ENCODE data around the gene PRX.

Gene PRX

GRCh38 chr19:40421993-40422747 lies 9.0 kb upstream of the PRX start:
- no peaks in the 10 kb centered on the region for H3K36me3 Mint-ChIP-seq
- ATAC-seq, result no peak
- no peaks in the 10 kb centered on the region for H3K9me3 Mint-ChIP-seq
- peaks cover 32% of the 10 kb centered on the region for H3K4me1 Mint-ChIP-seq
- no peaks in the 10 kb centered on the region for H3K27me3 Mint-ChIP-seq
- H3K4me3 Mint-ChIP-seq, result no peak overlapping the region
- peak overlapping the region; percentile 22 for H3K27ac Mint-ChIP-seq

GRCh38 chr19:40420766-40421765 lies 7.9 kb upstream of the PRX start:
- Mint-ChIP-seq H3K4me3 (peak overlapping the region; percentile 84), H3K4me1 (peaks cover 33% of the 10 kb centered on the region), H3K36me3 (no peaks in the 10 kb centered on the region), H3K9me3 (no peaks in the 10 kb centered on the region), H3K27ac (peak overlapping the region; percentile 89), H3K27me3 (no peaks in the 10 kb centered on the region)
- ATAC-seq, result peak; percentile 72

DNA sequence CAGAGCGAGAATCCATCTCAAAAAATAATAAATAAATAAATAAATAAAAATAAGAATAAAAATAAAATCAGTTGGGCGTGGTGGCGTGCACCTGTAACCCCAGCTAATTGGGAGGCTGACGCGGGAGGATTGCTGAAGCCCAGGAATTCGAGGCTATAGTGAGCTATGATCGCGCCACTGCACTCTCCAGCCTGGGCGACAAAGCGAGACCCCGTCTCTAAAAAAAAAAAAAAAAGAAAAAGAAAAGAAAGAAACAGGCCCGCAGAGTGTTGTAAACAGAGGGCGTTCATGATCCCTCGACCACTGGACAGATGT lies 7.2 kb upstream of the PRX start:
- Mint-ChIP-seq H3K27ac (peak overlapping the region; percentile 89), H3K9me3 (no peaks in the 10 kb centered on the region), H3K27me3 (no peaks in the 10 kb centered on the region), H3K36me3 (no peaks in the 10 kb centered on the region), H3K4me3 (peak overlapping the region; percentile 84), H3K4me1 (peaks cover 32% of the 10 kb centered on the region)
- no peak for ATAC-seq

DNA sequence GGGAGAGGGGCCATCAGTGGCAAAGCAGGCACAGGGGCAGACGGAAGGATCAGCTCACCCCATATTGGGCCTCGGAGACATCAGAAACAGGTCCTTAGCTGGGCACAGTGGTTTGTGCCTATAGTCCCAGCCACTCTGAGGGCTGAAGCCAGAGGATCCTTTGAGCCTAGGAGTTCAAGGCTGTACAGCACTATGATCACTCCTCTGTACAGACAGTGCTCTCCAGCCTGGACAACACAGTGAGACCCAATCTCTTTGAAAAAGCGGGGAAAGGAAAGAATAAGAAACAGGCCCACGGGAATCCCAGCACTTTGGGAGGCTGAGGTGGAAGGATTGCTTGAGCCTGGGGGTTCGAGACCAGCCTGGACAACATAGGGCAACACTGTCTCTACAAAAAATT lies 6.6 kb upstream of the PRX start:
- Mint-ChIP-seq H3K27me3 (no peaks in the 10 kb centered on the region), H3K9me3 (no peaks in the 10 kb centered on the region), H3K27ac (no peak overlapping the region), H3K4me3 (peak overlapping the region; percentile 14), H3K4me1 (peaks cover 29% of the 10 kb centered on the region), H3K36me3 (no peaks in the 10 kb centered on the region)
- ATAC-seq, result no peak

DNA sequence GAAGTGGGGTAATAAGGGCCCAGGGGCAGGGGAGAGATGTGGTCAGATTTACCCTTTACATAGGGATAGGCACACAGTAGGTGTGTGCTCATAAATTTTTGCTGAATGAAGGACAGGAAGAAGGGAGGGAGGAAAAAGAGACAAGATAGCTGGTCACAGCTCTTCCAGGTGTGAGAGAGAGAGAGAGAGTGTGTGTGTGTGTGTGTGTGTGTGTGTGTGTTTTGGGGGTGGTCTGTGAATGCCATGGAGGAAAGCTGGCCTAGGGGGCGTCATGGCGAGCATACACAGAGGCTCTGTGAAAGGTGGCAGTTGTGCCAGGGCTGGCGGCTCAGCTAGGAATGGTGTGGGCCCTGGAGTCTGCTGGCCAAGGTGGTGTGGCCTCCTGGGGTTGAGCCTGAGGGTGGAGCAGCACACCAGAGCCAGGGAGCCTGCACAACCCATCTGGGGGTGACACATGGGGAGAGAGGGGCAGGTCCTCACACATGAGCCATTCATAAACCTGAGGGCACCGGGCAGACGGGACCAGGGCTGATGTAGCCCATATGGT lies 6.0 kb upstream of the PRX start:
- no peak for ATAC-seq
- no peaks in the 10 kb centered on the region for H3K9me3 Mint-ChIP-seq
- no peaks in the 10 kb centered on the region for H3K36me3 Mint-ChIP-seq
- H3K4me1 Mint-ChIP-seq, result peaks cover 23% of the 10 kb centered on the region
- no peaks in the 10 kb centered on the region for H3K27me3 Mint-ChIP-seq
- H3K4me3 Mint-ChIP-seq, result no peak overlapping the region
- H3K27ac Mint-ChIP-seq, result no peak overlapping the region

DNA sequence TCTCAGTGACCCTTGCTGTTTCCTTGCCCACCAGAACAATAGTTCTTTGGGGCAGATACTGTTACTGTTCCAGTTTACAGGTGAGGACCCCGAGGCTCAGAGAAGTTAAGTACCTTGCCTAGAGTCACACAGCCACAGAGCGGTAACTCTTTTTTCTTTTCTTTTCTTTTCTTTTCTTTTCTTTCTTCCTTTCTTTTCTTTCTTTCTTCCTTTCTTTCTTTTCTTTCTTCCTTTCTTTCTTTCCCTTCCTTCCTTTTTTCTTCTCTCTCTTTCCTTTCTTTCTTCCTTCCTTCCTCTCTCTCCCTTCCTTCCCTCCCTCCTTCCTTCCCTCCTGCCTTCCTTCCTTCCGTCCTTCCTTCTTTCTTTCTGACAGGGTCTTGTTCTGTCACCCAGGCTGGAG lies 4.9 kb upstream of the PRX start:
- H3K27me3 Mint-ChIP-seq, result no peaks in the 10 kb centered on the region
- no peaks in the 10 kb centered on the region for H3K9me3 Mint-ChIP-seq
- H3K36me3 Mint-ChIP-seq, result no peaks in the 10 kb centered on the region
- peaks cover 19% of the 10 kb centered on the region for H3K4me1 Mint-ChIP-seq
- H3K4me3 Mint-ChIP-seq, result no peak overlapping the region
- ATAC-seq, result no peak
- peak overlapping the region; percentile 51 for H3K27ac Mint-ChIP-seq

GRCh38 chr19:40417643-40417981 lies 4.4 kb upstream of the PRX start:
- H3K27me3 Mint-ChIP-seq, result no peaks in the 10 kb centered on the region
- no peaks in the 10 kb centered on the region for H3K36me3 Mint-ChIP-seq
- H3K4me3 Mint-ChIP-seq, result no peak overlapping the region
- peak overlapping the region; percentile 51 for H3K27ac Mint-ChIP-seq
- no peak for ATAC-seq
- no peaks in the 10 kb centered on the region for H3K9me3 Mint-ChIP-seq
- peaks cover 19% of the 10 kb centered on the region for H3K4me1 Mint-ChIP-seq

DNA sequence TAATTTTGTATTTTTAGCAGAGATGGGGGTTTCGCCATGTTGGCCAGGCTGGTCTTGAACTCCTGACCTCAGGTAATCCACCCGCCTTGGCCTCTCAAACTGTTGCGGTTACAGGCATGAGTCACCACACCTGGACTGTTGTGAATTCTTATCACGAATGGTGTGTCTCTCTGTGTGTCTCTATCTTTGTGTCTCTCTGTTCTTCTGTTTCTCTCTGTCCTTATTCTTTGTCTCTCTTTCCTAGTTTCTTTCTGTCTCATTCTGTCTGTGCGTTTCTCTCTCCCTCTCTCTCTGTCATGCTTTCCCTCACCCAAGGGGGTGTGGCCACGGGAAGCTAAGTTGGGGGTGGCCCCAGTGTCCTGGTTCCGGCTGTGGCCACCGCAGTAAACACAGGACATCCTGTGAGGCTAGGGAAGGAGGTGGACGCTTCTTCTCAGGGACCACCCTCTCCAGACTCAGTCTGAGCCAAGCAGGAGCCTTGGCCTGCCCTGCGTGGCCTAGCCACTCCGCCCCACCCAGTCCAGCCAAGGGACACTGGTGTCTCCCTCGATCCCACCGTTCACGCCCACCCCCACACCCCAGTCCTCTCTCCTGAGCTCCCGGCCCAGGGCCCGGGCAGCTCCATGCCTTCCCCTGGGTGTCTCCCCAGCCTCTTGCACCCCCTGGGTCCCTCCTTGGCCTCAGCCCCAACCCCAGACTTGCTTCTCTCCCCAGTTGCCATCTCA lies 3.9 kb upstream of the PRX start:
- no peak overlapping the region for H3K4me3 Mint-ChIP-seq
- no peaks in the 10 kb centered on the region for H3K27me3 Mint-ChIP-seq
- peaks cover 19% of the 10 kb centered on the region for H3K4me1 Mint-ChIP-seq
- H3K9me3 Mint-ChIP-seq, result no peaks in the 10 kb centered on the region
- ATAC-seq, result no peak
- peak overlapping the region; percentile 51 for H3K27ac Mint-ChIP-seq
- no peaks in the 10 kb centered on the region for H3K36me3 Mint-ChIP-seq

DNA sequence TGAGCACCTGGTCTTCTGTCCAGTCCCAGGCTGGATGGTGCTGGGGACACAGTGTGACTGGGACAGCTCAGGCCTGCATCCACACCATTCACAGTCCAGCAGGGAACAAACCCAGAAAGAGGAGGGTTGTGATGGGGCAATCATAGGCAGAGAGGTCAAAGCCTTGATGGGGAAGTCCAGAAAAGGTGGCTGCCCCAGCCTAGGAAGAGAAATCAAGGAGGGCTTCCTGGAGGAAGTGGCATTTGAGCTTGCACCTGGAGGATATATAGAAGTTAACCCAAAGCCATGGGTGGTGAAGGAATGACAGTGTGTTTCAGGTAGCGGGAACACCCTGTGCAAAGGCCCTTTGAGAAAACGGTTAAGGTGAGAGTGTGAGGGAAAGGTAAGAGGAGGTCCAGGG lies 2.6 kb upstream of the PRX start:
- Mint-ChIP-seq H3K9me3 (no peaks in the 10 kb centered on the region), H3K4me1 (peaks cover 32% of the 10 kb centered on the region), H3K27me3 (no peaks in the 10 kb centered on the region), H3K4me3 (no peak overlapping the region), H3K27ac (no peak overlapping the region), H3K36me3 (no peaks in the 10 kb centered on the region)
- ATAC-seq, result no peak

- H3K4me1 Mint-ChIP-seq, result peaks cover 40% of the 10 kb centered on the region
- no peaks in the 10 kb centered on the region for H3K9me3 Mint-ChIP-seq
- H3K36me3 Mint-ChIP-seq, result no peaks in the 10 kb centered on the region
- no peaks in the 10 kb centered on the region for H3K27me3 Mint-ChIP-seq
- no peak overlapping the region for H3K4me3 Mint-ChIP-seq
- no peak for ATAC-seq
- H3K27ac Mint-ChIP-seq, result peak overlapping the region; percentile 21
Measured at GRCh38 chr19:40414542-40415535, 1.7 kb upstream of the PRX start.

GRCh38 chr19:40412866-40413265 lies 312 bp downstream of the PRX start:
- H3K27ac Mint-ChIP-seq, result no peak overlapping the region
- peaks cover 43% of the 10 kb centered on the region for H3K4me1 Mint-ChIP-seq
- no peaks in the 10 kb centered on the region for H3K9me3 Mint-ChIP-seq
- H3K4me3 Mint-ChIP-seq, result no peak overlapping the region
- H3K36me3 Mint-ChIP-seq, result no peaks in the 10 kb centered on the region
- no peaks in the 10 kb centered on the region for H3K27me3 Mint-ChIP-seq
- no peak for ATAC-seq

DNA sequence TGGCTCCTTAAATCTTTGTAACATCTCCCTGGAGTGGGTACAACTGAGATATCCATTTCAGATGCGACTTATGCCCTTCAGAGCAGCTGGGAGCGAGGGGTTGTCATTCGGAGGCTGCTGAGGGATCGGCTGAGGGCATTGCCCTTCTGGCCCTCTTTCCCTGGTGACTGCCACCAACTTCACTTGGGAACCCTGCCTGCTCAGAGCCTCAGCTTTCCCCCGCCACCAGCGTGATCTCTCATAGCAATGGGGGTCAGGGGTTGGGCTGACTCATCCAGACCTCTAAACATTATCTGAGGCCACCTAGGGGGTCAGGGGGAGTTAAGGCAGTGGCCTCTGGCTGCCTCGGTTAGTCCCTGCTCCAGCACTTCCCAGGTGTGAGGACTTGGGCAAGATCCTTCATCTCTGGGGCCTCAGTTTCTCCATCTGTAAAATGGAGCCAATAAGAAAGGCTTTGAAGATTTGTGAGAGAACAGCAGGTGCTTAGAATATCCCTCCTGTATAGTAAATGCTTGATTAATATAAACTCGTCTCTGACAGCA lies 1.1 kb downstream of the PRX start:
- no peaks in the 10 kb centered on the region for H3K36me3 Mint-ChIP-seq
- no peaks in the 10 kb centered on the region for H3K27me3 Mint-ChIP-seq
- peak overlapping the region; percentile 78 for H3K27ac Mint-ChIP-seq
- no peak overlapping the region for H3K4me3 Mint-ChIP-seq
- ATAC-seq, result no peak
- H3K4me1 Mint-ChIP-seq, result peaks cover 42% of the 10 kb centered on the region
- H3K9me3 Mint-ChIP-seq, result no peaks in the 10 kb centered on the region

DNA sequence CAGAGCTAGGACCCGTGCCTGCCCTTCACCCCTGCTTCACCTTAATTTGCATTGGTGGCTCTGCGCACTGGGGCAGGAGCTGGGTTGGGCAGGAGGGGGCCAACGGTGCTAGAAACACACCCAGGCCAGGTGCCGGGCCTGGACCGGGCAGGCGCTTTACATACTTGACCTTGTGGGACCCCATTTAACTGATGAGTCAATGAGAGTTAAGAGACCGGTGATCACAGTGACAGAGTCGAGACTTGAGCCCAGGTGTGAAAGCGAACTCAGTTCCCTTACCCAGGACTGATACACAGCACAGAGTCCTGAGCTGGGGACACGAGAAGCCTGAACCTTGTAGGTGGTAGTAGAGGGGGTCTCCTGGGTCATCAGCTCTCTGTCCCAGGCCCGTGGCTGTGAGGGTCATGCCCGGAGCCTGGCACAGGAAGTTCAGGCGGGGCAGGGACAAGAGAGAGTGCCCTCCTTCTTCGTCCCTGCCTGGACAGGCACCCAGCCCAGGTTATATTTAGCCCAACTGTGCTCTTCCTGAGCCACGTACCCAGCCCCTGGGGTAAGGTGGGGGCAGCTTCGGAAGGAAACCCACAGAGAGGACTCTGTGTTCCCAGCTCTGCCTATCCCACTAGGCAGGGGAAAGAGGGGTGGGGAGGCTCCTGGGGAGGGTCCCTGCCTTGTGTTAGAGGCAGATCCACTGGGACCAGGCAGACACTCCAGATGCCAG lies 1.9 kb downstream of the PRX start:
- Mint-ChIP-seq H3K4me1 (peaks cover 37% of the 10 kb centered on the region), H3K9me3 (no peaks in the 10 kb centered on the region), H3K27ac (peak overlapping the region; percentile 78), H3K4me3 (no peak overlapping the region), H3K36me3 (no peaks in the 10 kb centered on the region), H3K27me3 (no peaks in the 10 kb centered on the region)
- peak; percentile 22 for ATAC-seq

DNA sequence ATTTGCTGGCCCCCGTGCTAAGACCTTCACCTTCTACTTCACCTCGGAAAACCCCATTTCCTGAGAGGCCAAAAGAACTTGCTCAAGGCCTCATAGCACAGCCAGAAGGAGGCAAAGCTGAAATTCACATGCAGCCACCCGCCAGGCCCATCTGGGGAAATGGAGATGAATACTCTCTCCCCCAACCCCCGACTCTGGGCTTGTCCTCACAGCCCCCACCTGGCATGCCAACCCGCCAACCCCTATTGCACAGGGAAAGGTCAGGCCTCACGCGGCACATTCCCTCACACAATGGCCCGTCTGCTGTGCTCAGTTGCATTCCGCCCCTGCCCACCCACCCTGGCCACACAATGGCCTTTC lies 3.2 kb downstream of the PRX start:
- peak overlapping the region; percentile 45 for H3K27ac Mint-ChIP-seq
- H3K4me1 Mint-ChIP-seq, result peaks cover 37% of the 10 kb centered on the region
- no peak overlapping the region for H3K4me3 Mint-ChIP-seq
- peak; percentile 57 for ATAC-seq
- H3K27me3 Mint-ChIP-seq, result no peaks in the 10 kb centered on the region
- no peaks in the 10 kb centered on the region for H3K9me3 Mint-ChIP-seq
- H3K36me3 Mint-ChIP-seq, result no peaks in the 10 kb centered on the region
